Esophagus muscularis mucosa (tissue), 4 donors: ENCODE results near the gene AHRR. TPM values are rescaled to one million over a fixed set of nuclear protein-coding genes. Genes with fewer than 3 reads are reported as not detected.

Experiments used
- DNase-seq: peaks from one replicate; pipeline ENCODE4 v3.0.0-alpha.2; 2017; ENCODE audit errors: extremely low spot score
- H3K27ac ChIP-seq, 4 donors: fragments of 200-600 bp; sonication (generic); replicated peaks in 1 of 4; 1 replicate in 3 of 4; 2 replicates in 1 of 4; pipeline ENCODE4 v1.5.1; 2016 to 2019; ENCODE audit warnings: mild to moderate bottlenecking in 1 of 4
- H3K27me3 ChIP-seq, 4 donors: fragments of 200-600 bp; sonication (generic); one replicate each; pipeline versions ENCODE4 v1.5.1 to v1.6.0; 2016 to 2019
- H3K36me3 ChIP-seq, 4 donors: fragments of 200-600 bp; sonication (generic); one replicate each; pipeline ENCODE4 v1.5.1; 2016 to 2019
- H3K4me1 ChIP-seq, 4 donors: fragments of 200-600 bp; sonication (generic); one replicate each; pipeline ENCODE4 v1.5.1; 2016 to 2019
- H3K4me3 ChIP-seq, 4 donors: fragments of 200-600 bp; sonication (generic); 1 replicate in 2 of 4; 2 replicates in 2 of 4; pipeline ENCODE4 v1.5.1; 2016 to 2019; ENCODE audit warnings: mild to moderate bottlenecking in 4 of 4, moderate library complexity in 1 of 4
- H3K9me3 ChIP-seq, 4 donors: fragments of 200-600 bp; sonication (generic); 1 replicate in 3 of 4; 2 replicates in 1 of 4; pipeline ENCODE4 v1.5.1; 2016 to 2019
- EP300 ChIP-seq: sonication (generic); formaldehyde crosslinking; IDR thresholded peaks from one replicate; pipeline ENCODE4 v1.6.1; 2017; ENCODE audit warnings: antibody characterized with exemption
- POLR2A ChIP-seq: fragments of 450-650 bp; IDR thresholded peaks from one replicate; pipeline ENCODE4 v1.6.1; 2017; ENCODE audit warnings: antibody characterized with exemption, moderate library complexity, mild to moderate bottlenecking, low read depth
- POLR2AphosphoS5 ChIP-seq, 2 donors: sonication (generic); formaldehyde crosslinking; IDR thresholded peaks; one replicate each; pipeline ENCODE4 v1.6.1; 2017; ENCODE audit warnings: antibody characterized with exemption in 2 of 2
- WGBS: methylation state at CpG from one replicate; pipeline ENCODE4 v1.1.5; 2018; 5-methylcytosine and 5-hydroxymethylcytosine counted together
- intact Hi-C: fragments of 100-400 bp; cut with DNase I; formaldehyde crosslinking; loops from one replicate; pipeline ENCODE4 v1.15.1; 2023
- total RNA-seq, 4 donors: library from RNA; depleted of rRNA; stranded (reverse); fragments of >200 nt; gene quantifications; one replicate each; pipeline versions ENCODE4 v1.1.0 to v1.2.1, GENCODE V29; 2016
- TF ChIP-seq, protein P1 (sequence below), 3 experiments: fragments of 200-600 bp in 2 of 3; fragments of 450-650 bp in 1 of 3; sonication (generic) in 2 of 3; IDR thresholded peaks; one replicate each; pipeline ENCODE4 v1.5.1; 2017 to 2019; ENCODE audit warnings: antibody characterized with exemption in 3 of 3, mild to moderate bottlenecking in 2 of 3, moderate library complexity in 1 of 3

AHRR gene
- total RNA-seq, 4 donors from 2014 or later, result 0.33 to 5.5 (median 0.86) TPM

- Histone ChIP-seq H3K4me3 (no peak overlapping the region), H3K9me3 (no peaks in the 10 kb centered on the region), H3K27me3 (peaks cover 0 to 60% (median 46%) of the 10 kb centered on the region in 4 donors), H3K27ac (no peak overlapping the region), H3K4me1 (peaks cover 23 to 49% (median 35%) of the 10 kb centered on the region in 4 donors), H3K36me3 (peaks cover 0 to 6% (median 0%) of the 10 kb centered on the region in 4 donors)
- intact Hi-C loops, result no loop called here
- TF ChIP-seq POLR2A (no peak), POLR2AphosphoS5 (IDR thresholded peaks at IDR 0.05) (no peak), EP300 (no peak)
- TF ChIP-seq, protein P1, sequence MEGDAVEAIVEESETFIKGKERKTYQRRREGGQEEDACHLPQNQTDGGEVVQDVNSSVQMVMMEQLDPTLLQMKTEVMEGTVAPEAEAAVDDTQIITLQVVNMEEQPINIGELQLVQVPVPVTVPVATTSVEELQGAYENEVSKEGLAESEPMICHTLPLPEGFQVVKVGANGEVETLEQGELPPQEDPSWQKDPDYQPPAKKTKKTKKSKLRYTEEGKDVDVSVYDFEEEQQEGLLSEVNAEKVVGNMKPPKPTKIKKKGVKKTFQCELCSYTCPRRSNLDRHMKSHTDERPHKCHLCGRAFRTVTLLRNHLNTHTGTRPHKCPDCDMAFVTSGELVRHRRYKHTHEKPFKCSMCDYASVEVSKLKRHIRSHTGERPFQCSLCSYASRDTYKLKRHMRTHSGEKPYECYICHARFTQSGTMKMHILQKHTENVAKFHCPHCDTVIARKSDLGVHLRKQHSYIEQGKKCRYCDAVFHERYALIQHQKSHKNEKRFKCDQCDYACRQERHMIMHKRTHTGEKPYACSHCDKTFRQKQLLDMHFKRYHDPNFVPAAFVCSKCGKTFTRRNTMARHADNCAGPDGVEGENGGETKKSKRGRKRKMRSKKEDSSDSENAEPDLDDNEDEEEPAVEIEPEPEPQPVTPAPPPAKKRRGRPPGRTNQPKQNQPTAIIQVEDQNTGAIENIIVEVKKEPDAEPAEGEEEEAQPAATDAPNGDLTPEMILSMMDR (IDR thresholded peaks at IDR 0.05), result no peak
- 36% methylated on average over 6 of the region's 8 CpGs for WGBS
- DNase-seq, result no peak
These were observed 154.2 kb downstream of the AHRR start for GRCh38 chr5:475704-476101.

DNA sequence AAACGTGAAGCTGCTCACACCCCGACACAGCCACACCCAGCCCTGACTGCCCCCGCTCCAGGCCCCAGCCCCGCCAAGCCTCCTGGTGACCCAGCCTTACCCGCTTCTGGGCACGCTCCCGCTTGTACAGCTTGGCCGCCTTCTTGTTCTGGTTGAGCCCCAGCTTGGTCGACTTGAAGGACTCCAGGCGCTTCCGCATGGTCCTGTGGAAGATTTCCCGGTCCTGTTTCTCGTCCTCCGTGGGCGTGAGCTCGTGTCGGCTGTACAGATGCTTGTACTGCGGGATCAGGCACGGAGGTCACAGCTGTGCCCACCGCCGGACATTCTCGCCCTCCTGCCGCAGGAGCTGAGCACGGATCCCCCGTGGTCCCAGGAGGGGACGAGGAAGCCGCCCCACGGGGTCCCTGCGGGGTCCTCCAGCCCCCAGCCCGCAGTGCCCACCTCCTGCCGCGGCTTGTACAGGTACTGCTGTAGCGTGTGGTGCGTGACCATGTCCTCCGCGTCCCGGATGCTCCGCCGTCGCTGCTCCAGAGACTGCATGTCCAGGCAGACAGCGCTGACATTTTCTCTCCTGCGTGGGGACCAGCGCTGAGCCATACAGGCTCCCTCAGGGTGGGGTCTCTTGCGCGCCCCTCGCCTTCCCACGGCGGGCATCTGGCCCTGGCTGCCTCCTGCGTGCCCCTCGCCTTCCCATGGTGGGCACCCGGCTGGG is 154.7 kb downstream of the AHRR start:
- intact Hi-C loops, result no loop called here
- no peak for DNase-seq
- Histone ChIP-seq H3K27me3 (peaks cover 0 to 66% (median 49%) of the 10 kb centered on the region in 4 donors), H3K27ac (no peak overlapping the region), H3K9me3 (no peaks in the 10 kb centered on the region), H3K36me3 (peaks cover 0 to under 1% (median 0%) of the 10 kb centered on the region in 4 donors), H3K4me3 (no peak overlapping the region), H3K4me1 (peaks cover 23 to 44% (median 30%) of the 10 kb centered on the region in 4 donors)
- TF ChIP-seq POLR2AphosphoS5 (IDR thresholded peaks at IDR 0.05) (no peak), POLR2A (no peak), EP300 (no peak)
- TF ChIP-seq, protein P1 (IDR thresholded peaks at IDR 0.05), result no peak
- 78% methylated on average over 46 of the region's 51 CpGs for WGBS

GRCh38 chr5:476814-477175 is 155.3 kb downstream of the AHRR start:
- no peak for TF ChIP-seq POLR2AphosphoS5 (IDR thresholded peaks at IDR 0.05)
- no peak for TF ChIP-seq EP300
- TF ChIP-seq POLR2A, result no peak
- TF ChIP-seq, protein P1 (IDR thresholded peaks at IDR 0.05), result no peak
- Histone ChIP-seq H3K9me3 (no peaks in the 10 kb centered on the region), H3K27ac (no peak overlapping the region), H3K36me3 (no peaks in the 10 kb centered on the region), H3K4me3 (no peak overlapping the region), H3K4me1 (peaks cover 17 to 39% (median 25%) of the 10 kb centered on the region in 4 donors), H3K27me3 (peaks cover 0 to 71% (median 49%) of the 10 kb centered on the region in 4 donors)
- intact Hi-C loops, result no loop called here
- DNase-seq, result no peak
- 65% methylated on average over 9 of the region's 9 CpGs for WGBS

DNA sequence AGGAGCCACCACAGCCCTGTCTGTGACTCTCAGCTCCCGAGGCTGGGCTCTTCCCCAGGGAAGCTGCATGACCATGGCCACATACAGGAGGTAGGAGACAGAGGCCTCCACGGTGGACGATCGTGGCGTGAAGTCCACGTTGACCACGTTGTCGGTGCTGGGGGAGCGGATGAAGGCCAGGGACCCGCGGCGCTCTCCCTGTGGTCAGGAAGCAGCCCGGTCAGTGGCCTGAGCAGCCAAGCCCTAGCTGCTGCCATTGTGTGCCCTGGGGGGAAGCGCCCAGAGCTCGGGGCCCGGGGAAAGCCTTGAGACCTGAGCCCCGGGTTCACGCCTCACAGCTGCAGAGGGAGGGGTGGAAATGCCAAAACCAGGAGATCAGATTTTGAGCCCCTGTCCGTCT is 155.7 kb downstream of the AHRR start:
- Histone ChIP-seq H3K27ac (no peak overlapping the region), H3K9me3 (no peaks in the 10 kb centered on the region), H3K4me1 (peaks cover 13 to 34% (median 21%) of the 10 kb centered on the region in 4 donors), H3K36me3 (no peaks in the 10 kb centered on the region), H3K4me3 (no peak overlapping the region), H3K27me3 (peaks cover 0 to 76% (median 52%) of the 10 kb centered on the region in 4 donors)
- TF ChIP-seq EP300 (no peak), POLR2A (no peak), POLR2AphosphoS5 (IDR thresholded peaks at IDR 0.05) (no peak)
- TF ChIP-seq, protein P1 (IDR thresholded peaks at IDR 0.05), result no peak
- intact Hi-C loops, result no loop called here
- DNase-seq, result no peak
- WGBS, result 68% methylated on average over 8 of the region's 19 CpGs

DNA sequence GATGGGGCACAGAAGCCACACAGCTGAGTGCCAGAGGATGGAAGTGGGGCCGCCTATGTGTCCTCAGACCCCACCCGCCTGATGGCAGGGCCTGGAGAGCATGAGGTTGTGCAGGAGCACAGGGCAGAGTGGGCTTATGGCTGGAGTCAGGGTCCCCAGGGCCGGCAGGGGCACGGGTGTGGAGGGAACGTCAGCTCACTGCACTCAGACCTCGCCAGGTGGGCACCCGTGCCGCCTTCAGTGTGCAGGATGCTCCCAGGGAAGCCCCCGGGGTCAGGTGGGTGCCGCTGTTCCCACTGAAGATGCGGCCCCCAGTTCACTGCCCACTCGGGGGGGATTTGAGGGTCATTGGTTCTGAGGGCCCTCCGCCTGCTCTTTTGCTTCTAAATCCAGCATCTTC is 156.4 kb downstream of the AHRR start:
- Histone ChIP-seq H3K4me1 (peaks cover 8 to 29% (median 16%) of the 10 kb centered on the region in 4 donors), H3K27me3 (peaks cover 0 to 82% (median 58%) of the 10 kb centered on the region in 4 donors), H3K9me3 (no peaks in the 10 kb centered on the region), H3K36me3 (no peaks in the 10 kb centered on the region), H3K27ac (no peak overlapping the region), H3K4me3 (no peak overlapping the region)
- DNase-seq, result no peak
- WGBS, result 100% methylated on average over 1 of the region's 13 CpGs
- intact Hi-C loops, result no loop called here
- TF ChIP-seq EP300 (no peak), POLR2A (no peak), POLR2AphosphoS5 (IDR thresholded peaks at IDR 0.05) (no peak)
- TF ChIP-seq, protein P1 (IDR thresholded peaks at IDR 0.05), result no peak
